NCI-H2196 treated with DMSO at 0.1 percent for 48 hours (cell line): ENCODE data around the gene ZBTB7C.

Experiments used
- DNase-seq: peaks from one replicate; lab custom pipeline; 2025; ENCODE audit not compliant: unreplicated experiment; lab: John Stamatoyannopoulos, UW

The ZBTB7C gene

GRCh38 chr18:48171490-48172188 lies 237.5 kb downstream of the ZBTB7C start:
- DNase-seq, result no peak

DNA sequence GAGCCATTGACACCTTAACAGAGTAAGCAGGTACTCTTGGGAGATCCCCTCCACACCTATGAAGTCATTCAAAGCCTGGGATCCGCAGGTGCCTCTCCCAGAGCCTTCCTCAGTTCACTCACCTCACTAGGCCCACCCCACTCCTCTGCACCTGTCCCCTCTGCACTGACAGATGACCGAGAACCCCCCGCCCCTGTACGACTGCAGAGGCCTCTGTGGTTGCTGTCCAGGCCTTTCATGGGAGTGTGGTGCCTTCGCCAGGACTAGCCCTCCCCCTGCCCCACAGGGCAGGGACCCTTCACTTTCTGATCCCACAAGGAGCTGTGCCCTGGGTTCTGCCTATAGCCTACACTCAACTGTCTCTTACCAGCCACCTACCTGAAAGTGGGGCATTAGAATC lies 238.5 kb downstream of the ZBTB7C start:
- DNase-seq, result no peak

- DNase-seq, result no peak
Observed at GRCh38 chr18:48168861-48169260, 240.3 kb downstream of the ZBTB7C start.

- DNase-seq, result no peak
Observed at GRCh38 chr18:48167897-48168253, 241.3 kb downstream of the ZBTB7C start.

GRCh38 chr18:48166336-48166875 lies 242.8 kb downstream of the ZBTB7C start:
- no peak for DNase-seq

DNA sequence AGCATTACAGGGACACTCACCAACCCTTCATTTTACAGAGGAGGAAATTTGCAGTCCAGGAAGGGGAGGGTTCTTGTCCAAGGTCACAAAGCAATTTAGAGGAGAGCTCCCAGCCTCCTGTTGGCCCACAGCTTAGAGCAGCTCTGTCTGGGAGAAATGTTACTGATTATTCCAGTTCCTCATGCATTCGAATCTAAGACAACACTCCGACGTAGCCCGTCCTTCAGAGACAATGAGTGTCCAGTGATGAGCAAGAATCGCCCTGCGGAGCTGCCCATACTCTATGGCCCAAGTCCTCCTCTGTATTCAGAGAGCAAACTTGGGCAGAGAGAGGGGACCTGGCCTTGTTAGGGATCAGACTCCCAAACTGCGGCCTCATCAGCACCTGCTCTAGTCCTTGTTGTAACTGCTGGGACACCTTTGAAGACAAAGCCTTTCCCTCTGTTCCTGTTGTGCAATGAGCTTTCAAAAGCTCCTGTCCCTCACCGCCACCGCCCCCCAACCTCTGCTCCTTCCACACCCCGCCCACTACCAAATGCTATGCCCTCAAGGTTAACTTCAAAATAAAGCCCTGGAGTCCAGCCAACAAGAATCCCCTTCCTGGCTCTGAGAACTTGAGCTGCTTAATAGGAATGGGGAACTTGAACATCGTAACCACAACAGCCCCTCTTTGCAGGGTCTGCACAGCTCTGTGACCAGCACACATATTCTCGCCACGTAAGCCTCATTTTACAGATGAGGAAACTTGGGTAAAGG lies 243.9 kb downstream of the ZBTB7C start:
- no peak for DNase-seq

DNA sequence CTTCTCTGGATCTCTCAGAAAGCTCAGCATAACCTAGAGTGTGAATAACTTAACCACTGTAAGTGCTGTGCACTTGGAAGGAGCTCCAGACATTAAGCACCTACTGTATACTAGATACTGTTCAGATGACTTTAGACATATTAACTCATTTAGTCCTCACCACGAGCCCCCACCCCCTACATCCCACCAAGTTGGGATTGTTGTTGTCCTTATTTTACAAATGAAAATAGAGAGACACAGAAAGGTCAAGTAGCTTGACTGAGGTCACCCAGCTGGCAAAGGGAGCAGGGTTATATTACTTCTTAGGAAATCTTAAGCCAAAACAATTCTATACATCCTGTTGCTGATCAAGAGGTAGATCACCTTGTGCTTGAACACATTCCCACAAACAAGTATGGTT lies 244.5 kb downstream of the ZBTB7C start:
- no peak for DNase-seq

- no peak for DNase-seq
Observed at GRCh38 chr18:48164116-48164515, 245.1 kb downstream of the ZBTB7C start.

GRCh38 chr18:48163738-48164115 lies 245.5 kb downstream of the ZBTB7C start:
- DNase-seq, result no peak

GRCh38 chr18:48162956-48163737 lies 246.0 kb downstream of the ZBTB7C start:
- no peak for DNase-seq

DNA sequence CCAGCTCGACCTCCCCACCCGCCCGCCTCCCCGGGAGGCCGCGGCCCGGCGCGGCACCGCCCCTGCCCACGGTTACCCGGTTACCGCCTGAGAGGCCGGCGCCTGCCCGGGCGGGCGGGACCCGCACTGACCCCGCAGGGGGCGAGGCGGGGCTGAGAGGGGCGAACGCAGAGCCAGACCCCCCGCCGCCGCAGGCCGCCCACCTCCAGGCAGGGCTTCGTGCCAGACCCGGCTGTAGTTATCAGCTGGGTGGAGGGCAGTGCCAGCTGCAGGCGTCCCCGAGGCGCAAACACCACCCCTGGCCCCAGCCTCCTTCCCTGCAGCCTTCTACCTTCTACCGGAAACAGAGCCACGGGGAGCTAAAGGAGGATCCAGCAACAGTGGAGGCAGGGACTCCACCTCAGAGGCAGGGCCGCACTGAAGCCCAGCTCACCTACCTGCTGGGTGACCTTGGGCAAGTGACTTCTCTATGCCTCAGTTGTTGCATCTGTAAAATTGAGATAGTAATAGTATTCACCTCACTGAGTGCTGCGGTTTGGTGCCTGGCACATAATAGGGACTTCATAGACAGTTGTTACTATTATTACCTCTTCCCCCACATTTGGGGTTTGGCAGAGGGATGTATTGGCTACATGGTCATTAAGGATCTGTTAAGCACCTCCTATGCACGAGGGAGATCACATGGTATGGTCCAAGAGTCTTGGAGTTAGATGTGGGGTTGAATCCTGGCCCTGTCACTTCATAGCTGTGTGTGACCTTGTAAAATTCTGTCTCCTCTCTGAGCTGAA lies 247.1 kb downstream of the ZBTB7C start:
- DNase-seq, result peak; percentile 90

- peak; percentile 90 for DNase-seq
Observed at GRCh38 chr18:48161191-48161910, 247.8 kb downstream of the ZBTB7C start.

- DNase-seq, result no peak
Observed at GRCh38 chr18:48160622-48161021, 248.6 kb downstream of the ZBTB7C start.

DNA sequence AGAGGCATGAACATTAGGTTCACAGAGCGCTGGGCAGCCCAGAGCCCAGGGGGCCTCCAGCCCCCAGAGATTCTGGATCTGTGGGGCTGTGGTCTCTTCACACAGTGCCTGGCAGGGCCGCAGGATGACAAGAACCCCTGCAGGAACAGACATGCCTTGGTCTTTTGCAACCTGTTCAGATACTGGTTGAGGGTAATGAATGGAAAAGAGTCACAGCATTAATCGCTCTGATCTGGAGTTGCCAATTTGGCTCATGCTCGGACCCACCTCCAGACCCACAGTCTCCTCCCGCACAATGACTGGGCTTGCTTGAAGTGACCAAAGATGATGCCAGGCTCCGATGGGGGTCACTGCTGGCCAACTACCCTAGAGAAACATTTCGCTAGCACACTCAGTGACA lies 249.4 kb downstream of the ZBTB7C start:
- no peak for DNase-seq

GRCh38 chr18:48158721-48159120 lies 250.5 kb downstream of the ZBTB7C start:
- DNase-seq, result no peak

- DNase-seq, result no peak
Observed at GRCh38 chr18:48157956-48158355, 251.2 kb downstream of the ZBTB7C start.

GRCh38 chr18:48155856-48156255 lies 253.3 kb downstream of the ZBTB7C start:
- no peak for DNase-seq

DNA sequence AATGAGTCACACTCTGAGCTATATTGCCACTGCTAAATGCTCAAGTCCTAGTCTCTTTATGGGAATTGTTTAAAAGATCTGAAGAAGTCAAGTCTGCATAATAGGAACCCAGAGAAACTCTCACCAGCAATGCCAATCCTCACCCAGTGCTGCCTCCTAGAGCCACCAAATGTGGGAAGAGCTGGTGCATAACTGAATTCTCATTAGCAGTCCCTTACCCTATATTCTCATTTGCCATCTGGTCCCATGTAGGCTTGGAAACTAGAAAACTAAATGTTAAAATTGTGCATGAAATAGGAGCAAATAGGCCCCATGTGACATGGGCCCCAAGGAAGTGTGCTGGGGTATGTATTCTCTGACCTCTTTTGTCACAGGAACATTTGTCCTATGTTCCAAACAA lies 254.4 kb downstream of the ZBTB7C start:
- DNase-seq, result no peak

- DNase-seq, result no peak
Observed at GRCh38 chr18:48153613-48154481, 255.3 kb downstream of the ZBTB7C start.
